Gastroesophageal sphincter (tissue), 4 donors: ENCODE measurements around the gene SERPINA1. TPM values are rescaled to one million over a fixed set of nuclear protein-coding genes. Genes with fewer than 3 reads are reported as not detected.

Experiments
- ATAC-seq: fragments of 150-250 bp; one replicate; pipeline ENCODE4 v1.9.1; 2016; ENCODE audit warnings: mild to moderate bottlenecking, moderate library complexity
- H3K27ac ChIP-seq, 4 donors: fragments of 200-600 bp; sonication (generic) in 3 of 4; 1 replicate in 3 of 4; 2 replicates in 1 of 4; pipeline ENCODE4 v1.5.1; 2016 to 2019
- H3K27me3 ChIP-seq: fragments of 200-600 bp; sonication (generic); one replicate; pipeline ENCODE4 v1.5.1; 2019
- H3K36me3 ChIP-seq, 2 donors: fragments of 200-600 bp; sonication (generic); one replicate each; pipeline ENCODE4 v1.5.1; 2019; ENCODE audit warnings: control low read depth in 1 of 2
- H3K4me1 ChIP-seq, 3 donors: fragments of 200-600 bp; sonication (generic); 1 replicate in 2 of 3; 2 replicates in 1 of 3; pipeline ENCODE4 v1.5.1; 2016 to 2019; ENCODE audit warnings: control low read depth in 2 of 3
- H3K4me3 ChIP-seq, 2 donors: fragments of 200-600 bp; sonication (generic); one replicate each; pipeline ENCODE4 v1.5.1; 2019; ENCODE audit warnings: mild to moderate bottlenecking in 1 of 2, moderate library complexity in 1 of 2
- H3K9me3 ChIP-seq, 3 donors: fragments of 200-600 bp; sonication (generic); one replicate each; pipeline ENCODE4 v1.5.1; 2017 to 2019; ENCODE audit warnings: control low read depth in 2 of 3
- EP300 ChIP-seq: sonication (generic); formaldehyde crosslinking; IDR thresholded peaks from one replicate; pipeline ENCODE4 v1.6.1; 2017; ENCODE audit warnings: antibody characterized with exemption, mild to moderate bottlenecking
- POLR2A ChIP-seq, 2 donors: fragments of 450-650 bp; IDR thresholded peaks; one replicate each; pipeline ENCODE4 v1.6.1; 2017; ENCODE audit warnings: antibody characterized with exemption in 2 of 2, mild to moderate bottlenecking in 2 of 2, moderate library complexity in 1 of 2
- POLR2AphosphoS5 ChIP-seq: sonication (generic); formaldehyde crosslinking; IDR thresholded peaks from one replicate; pipeline ENCODE4 v1.6.1; 2017; ENCODE audit warnings: antibody characterized with exemption
- WGBS, 2 donors: methylation state at CpG; one replicate each; pipeline ENCODE4 v1.1.5; 2018; ENCODE audit warnings: low coverage in 1 of 2; 5-methylcytosine and 5-hydroxymethylcytosine counted together
- total RNA-seq, 4 donors: library from RNA; depleted of rRNA; stranded (reverse); fragments of >200 nt; gene quantifications; one replicate each; pipeline ENCODE4 v1.1.0, GENCODE V29; 2016
- TF ChIP-seq, protein P1 (sequence below), 4 experiments: fragments of 200-600 bp in 2 of 4; fragments of 450-650 bp in 2 of 4; sonication (generic) in 1 of 4; IDR thresholded peaks; one replicate each; pipeline ENCODE4 v1.5.1; 2017 to 2019; ENCODE audit warnings: antibody characterized with exemption in 4 of 4, mild to moderate bottlenecking in 2 of 4, moderate library complexity in 2 of 4

SERPINA1 gene
- total RNA-seq, 4 donors from 2014 or later, result 1.7 to 22.1 (median 9.4) TPM

DNA sequence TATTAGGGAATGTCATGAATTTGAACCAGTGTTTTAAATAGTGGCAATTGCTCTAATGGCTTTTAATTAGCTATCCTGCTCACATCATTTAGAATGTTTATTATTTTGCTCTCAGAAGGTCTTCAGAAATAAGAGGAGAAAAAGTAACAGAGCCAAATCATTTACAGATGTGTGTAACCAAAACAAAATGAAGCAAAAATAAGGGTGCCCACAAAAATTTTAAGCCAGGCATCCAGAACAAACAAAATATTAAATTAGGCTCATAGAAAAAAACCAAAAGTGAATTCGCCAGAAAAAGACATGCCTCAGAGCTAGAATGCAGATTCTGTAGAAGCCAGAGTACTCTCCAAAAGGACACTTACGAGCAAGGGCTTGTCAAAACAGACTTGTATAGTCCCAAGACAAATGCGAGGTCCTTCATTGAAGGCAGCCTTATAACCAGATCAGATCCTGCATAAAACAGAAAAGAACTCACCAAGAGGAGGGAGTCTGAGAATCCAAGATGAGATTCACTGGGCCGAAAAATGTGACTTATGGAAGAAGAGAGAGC lies 20.2 kb upstream of the SERPINA1 start:
- no peak for ATAC-seq
- Histone ChIP-seq H3K9me3 (peaks cover 0 to 58% (median 0%) of the 10 kb centered on the region in 3 donors), H3K4me3 (no peak overlapping the region), H3K27ac (no peak overlapping the region), H3K36me3 (no peaks in the 10 kb centered on the region), H3K27me3 (no peaks in the 10 kb centered on the region), H3K4me1 (no peaks in the 10 kb centered on the region)
- TF ChIP-seq, protein P1, sequence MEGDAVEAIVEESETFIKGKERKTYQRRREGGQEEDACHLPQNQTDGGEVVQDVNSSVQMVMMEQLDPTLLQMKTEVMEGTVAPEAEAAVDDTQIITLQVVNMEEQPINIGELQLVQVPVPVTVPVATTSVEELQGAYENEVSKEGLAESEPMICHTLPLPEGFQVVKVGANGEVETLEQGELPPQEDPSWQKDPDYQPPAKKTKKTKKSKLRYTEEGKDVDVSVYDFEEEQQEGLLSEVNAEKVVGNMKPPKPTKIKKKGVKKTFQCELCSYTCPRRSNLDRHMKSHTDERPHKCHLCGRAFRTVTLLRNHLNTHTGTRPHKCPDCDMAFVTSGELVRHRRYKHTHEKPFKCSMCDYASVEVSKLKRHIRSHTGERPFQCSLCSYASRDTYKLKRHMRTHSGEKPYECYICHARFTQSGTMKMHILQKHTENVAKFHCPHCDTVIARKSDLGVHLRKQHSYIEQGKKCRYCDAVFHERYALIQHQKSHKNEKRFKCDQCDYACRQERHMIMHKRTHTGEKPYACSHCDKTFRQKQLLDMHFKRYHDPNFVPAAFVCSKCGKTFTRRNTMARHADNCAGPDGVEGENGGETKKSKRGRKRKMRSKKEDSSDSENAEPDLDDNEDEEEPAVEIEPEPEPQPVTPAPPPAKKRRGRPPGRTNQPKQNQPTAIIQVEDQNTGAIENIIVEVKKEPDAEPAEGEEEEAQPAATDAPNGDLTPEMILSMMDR (IDR thresholded peaks at IDR 0.05), result no peak
- no peak for TF ChIP-seq POLR2A (IDR thresholded peaks at IDR 0.05)
- TF ChIP-seq EP300, result no peak
- WGBS, 2 donors, result 50 to 61% methylated on average over 3 to 4 of the region's 4 CpGs

DNA sequence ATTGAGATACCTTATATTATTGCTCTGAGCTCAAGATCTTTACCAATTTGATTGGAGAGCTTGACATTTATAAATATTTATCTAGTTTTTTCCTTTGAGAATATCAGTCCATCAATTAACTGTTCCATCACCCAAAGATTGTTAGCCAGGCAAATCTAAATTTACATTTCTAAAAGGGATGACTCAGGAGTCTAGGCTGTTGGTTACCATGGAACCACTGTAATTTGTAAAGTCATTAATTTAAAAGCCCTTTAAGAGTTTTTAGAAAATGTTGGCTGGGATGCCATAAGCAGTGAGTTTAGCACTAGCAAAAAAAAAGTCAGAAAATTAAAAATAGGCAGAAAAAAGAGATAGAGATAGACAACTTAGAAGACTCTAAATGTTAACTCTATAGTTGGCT lies 19.5 kb upstream of the SERPINA1 start:
- H3K27me3 ChIP-seq, result no peaks in the 10 kb centered on the region
- ATAC-seq, result no peak
- no peak overlapping the region for H3K4me3 ChIP-seq
- no peak for TF ChIP-seq POLR2AphosphoS5
- no peak for TF ChIP-seq POLR2A (IDR thresholded peaks at IDR 0.05)
- TF ChIP-seq, protein P1 (IDR thresholded peaks at IDR 0.05), result no peak
- TF ChIP-seq EP300, result no peak
- H3K36me3 ChIP-seq, result no peaks in the 10 kb centered on the region
- peaks cover 0 to 57% (median 0%) of the 10 kb centered on the region in 3 donors for H3K9me3 ChIP-seq
- no peak overlapping the region for H3K27ac ChIP-seq
- no peaks in the 10 kb centered on the region for H3K4me1 ChIP-seq

GRCh38 chr14:94406910-94407309 lies 18.5 kb upstream of the SERPINA1 start:
- Histone ChIP-seq H3K27me3 (no peaks in the 10 kb centered on the region), H3K9me3 (peaks cover 0 to 48% (median 0%) of the 10 kb centered on the region in 3 donors), H3K36me3 (no peaks in the 10 kb centered on the region), H3K27ac (no peak overlapping the region), H3K4me1 (no peaks in the 10 kb centered on the region), H3K4me3 (no peak overlapping the region)
- no peak for ATAC-seq
- TF ChIP-seq, protein P1 (IDR thresholded peaks at IDR 0.05), result no peak
- TF ChIP-seq EP300 (no peak), POLR2A (IDR thresholded peaks at IDR 0.05) (no peak)

GRCh38 chr14:94405486-94405885 lies 17.1 kb upstream of the SERPINA1 start:
- no peak for ATAC-seq
- Histone ChIP-seq H3K4me1 (no peaks in the 10 kb centered on the region), H3K36me3 (no peaks in the 10 kb centered on the region), H3K9me3 (peaks cover 0 to 34% (median 0%) of the 10 kb centered on the region in 3 donors), H3K27me3 (no peaks in the 10 kb centered on the region), H3K27ac (no peak overlapping the region), H3K4me3 (no peak overlapping the region)
- TF ChIP-seq POLR2AphosphoS5, result no peak
- TF ChIP-seq EP300, result no peak
- TF ChIP-seq, protein P1 (IDR thresholded peaks at IDR 0.05), result no peak
- TF ChIP-seq POLR2A (IDR thresholded peaks at IDR 0.05), result no peak
- WGBS, 2 donors, result 100% methylated on average over 2 of the region's 2 CpGs

DNA sequence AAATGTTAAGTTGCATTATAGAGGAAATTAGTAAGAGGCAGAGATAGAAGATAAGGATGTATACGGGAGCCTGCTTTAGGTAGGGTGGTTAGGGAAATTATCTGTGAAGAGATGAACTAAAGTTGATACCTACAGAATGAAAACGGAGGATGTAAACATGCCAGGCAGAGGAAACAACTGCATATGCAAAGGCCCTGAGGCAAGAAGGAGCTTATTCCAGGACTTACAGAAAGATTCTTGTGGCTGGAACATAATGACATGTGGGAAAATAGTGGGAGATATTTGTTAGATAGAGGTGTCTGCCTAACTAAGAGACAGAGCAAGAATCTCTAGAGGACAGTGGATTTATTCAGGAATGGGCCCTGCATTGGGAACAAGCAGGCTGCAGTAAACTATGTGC lies 16.2 kb upstream of the SERPINA1 start:
- no peaks in the 10 kb centered on the region for H3K4me1 ChIP-seq
- TF ChIP-seq POLR2AphosphoS5 (no peak), POLR2A (IDR thresholded peaks at IDR 0.05) (no peak), EP300 (no peak)
- H3K36me3 ChIP-seq, result no peaks in the 10 kb centered on the region
- WGBS, 2 donors, result 76 to 100% methylated on average over 1 to 2 of the region's 2 CpGs
- H3K27ac ChIP-seq, result no peak overlapping the region
- no peak for ATAC-seq
- peaks cover 0 to 26% (median 0%) of the 10 kb centered on the region in 3 donors for H3K9me3 ChIP-seq
- H3K27me3 ChIP-seq, result no peaks in the 10 kb centered on the region
- H3K4me3 ChIP-seq, result no peak overlapping the region
